Measurements from ENCODE around the gene BBIP1. TPM values are rescaled to one million over a fixed set of nuclear protein-coding genes. Genes with fewer than 3 reads are reported as not detected.

BBIP1 gene
- total and polyA plus RNA-seq, 3 donors from 2014 or later: 41.8 to 202 (median 57.7) TPM

DNA sequence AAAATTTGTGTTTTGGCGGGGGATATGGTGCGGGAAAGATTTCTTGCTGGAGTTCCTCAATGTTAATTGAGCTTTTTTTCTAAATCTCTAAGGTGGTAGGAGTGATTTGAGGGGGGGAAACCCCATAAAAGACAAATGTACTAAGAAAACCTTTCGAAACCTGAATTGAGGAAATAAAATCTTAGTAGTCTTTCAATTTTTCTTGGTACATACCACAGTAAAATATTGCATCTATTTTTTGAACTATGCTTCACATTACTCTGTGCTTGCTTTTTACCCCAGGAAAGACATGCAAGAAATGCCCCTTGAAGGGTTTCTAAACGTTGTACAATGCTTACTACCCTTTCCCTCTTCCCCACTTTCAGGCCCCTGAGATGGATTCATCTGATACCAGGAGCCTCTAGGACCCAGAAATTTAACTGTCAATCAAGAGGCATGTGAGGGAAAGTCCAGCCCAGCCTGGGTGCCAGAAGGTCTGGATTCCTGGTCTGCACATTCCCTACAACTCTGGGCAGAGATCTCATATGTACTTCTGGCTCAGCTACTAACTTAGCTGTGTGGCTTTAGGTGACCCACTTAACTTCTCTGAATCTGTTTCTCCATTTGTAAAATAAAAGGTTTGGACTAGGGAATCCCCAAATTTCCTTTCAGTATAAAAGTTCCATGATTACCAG is 53.0 kb downstream of the BBIP1 start:
- 63 to 68% methylated on average over 4 of the region's 4 CpGs for WGBS, 2 donors
- intact Hi-C loops (cut with DNase I; ENCODE audit: low total_unique reads): no loop called here
- Histone ChIP-seq H3K4me1 (peaks cover 56% of the 10 kb centered on the region), H3K27me3 (no peaks in the 10 kb centered on the region), H3K36me3 (ENCODE audit: low read depth, missing control alignments) (no peaks in the 10 kb centered on the region), H3K27ac (peak overlapping the region; percentile 53 to 82), H3K9me3 (no peaks in the 10 kb centered on the region), H3K4me3 (no peak overlapping the region)
- TF ChIP-seq POLR2A (IDR thresholded peaks at IDR 0.05): no peak
- TF ChIP-seq, protein P1, sequence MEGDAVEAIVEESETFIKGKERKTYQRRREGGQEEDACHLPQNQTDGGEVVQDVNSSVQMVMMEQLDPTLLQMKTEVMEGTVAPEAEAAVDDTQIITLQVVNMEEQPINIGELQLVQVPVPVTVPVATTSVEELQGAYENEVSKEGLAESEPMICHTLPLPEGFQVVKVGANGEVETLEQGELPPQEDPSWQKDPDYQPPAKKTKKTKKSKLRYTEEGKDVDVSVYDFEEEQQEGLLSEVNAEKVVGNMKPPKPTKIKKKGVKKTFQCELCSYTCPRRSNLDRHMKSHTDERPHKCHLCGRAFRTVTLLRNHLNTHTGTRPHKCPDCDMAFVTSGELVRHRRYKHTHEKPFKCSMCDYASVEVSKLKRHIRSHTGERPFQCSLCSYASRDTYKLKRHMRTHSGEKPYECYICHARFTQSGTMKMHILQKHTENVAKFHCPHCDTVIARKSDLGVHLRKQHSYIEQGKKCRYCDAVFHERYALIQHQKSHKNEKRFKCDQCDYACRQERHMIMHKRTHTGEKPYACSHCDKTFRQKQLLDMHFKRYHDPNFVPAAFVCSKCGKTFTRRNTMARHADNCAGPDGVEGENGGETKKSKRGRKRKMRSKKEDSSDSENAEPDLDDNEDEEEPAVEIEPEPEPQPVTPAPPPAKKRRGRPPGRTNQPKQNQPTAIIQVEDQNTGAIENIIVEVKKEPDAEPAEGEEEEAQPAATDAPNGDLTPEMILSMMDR (IDR thresholded peaks at IDR 0.05): no peak
- DNase-seq: no peak

DNA sequence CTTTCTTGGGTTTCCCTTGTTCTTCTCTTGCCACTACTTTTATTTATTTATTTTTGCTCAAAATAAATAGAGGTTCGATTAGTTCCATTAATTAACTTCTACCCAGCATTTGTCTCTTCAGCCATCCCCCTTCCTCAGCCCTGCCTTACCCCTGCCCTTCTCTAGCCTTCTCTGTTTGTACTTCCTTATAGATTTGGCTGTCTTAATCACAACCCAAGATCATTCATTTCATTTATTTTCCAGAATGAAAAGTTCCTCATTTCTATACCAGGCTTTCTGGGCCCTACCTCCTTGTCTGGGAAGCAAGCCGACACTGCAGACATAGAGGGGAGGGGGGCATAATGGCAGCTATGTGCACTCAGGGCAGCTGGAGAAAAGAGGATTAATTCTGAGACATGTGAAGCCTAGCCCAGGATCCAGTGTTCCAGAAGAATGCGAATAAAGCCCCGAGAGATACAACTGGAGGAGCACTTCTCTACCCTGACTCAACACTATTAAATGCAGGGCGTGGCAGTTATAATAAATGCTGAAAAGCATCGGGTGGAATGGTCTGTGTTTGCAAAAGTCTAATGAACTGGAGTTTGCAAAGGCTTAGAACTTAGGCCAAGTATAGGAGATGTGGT is 53.7 kb downstream of the BBIP1 start:
- 42 to 62% methylated on average over 6 of the region's 6 CpGs for WGBS, 2 donors
- Histone ChIP-seq H3K4me1 (peaks cover 56% of the 10 kb centered on the region), H3K4me3 (no peak overlapping the region), H3K27me3 (no peaks in the 10 kb centered on the region), H3K9me3 (no peaks in the 10 kb centered on the region), H3K27ac (peak overlapping the region; percentile 53 to 82), H3K36me3 (ENCODE audit: low read depth, missing control alignments) (no peaks in the 10 kb centered on the region)
- TF ChIP-seq, protein P1 (IDR thresholded peaks at IDR 0.05): no peak
- TF ChIP-seq POLR2A (IDR thresholded peaks at IDR 0.05): no peak
- intact Hi-C loops (cut with DNase I; ENCODE audit: low total_unique reads): no loop called here
- DNase-seq: peak; percentile 29

DNA sequence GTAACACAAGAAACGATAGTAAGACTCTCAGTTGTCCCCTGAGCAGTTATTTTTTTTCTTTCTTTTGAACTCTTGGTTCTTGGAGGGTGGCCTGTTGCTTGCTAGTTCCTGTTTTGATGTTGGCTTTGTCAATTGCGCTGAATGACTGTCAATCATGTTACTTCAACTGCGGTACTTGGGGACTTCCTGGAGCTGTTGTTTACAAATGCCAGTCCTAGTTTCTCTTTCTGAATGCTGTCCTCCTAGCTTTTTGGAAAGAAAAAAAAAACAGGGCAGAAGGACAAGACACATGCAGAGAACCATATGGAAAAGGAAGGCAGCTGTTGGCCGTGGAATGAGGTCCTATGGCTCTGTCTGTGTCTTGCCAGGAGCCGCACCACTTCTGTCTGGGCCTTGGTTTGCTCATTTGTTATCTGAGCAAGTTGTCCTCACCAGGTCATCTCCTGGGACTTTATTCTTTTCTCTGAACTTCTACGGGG is 54.3 kb downstream of the BBIP1 start:
- 54 to 60% methylated on average over 6 of the region's 6 CpGs for WGBS, 2 donors
- DNase-seq: no peak
- TF ChIP-seq, protein P1 (IDR thresholded peaks at IDR 0.05): no peak
- Histone ChIP-seq H3K27ac (peak overlapping the region; percentile 53 to 82), H3K27me3 (no peaks in the 10 kb centered on the region), H3K9me3 (no peaks in the 10 kb centered on the region), H3K4me3 (no peak overlapping the region), H3K4me1 (peaks cover 56% of the 10 kb centered on the region), H3K36me3 (ENCODE audit: low read depth, missing control alignments) (no peaks in the 10 kb centered on the region)
- intact Hi-C loops (cut with DNase I; ENCODE audit: low total_unique reads): no loop called here

DNA sequence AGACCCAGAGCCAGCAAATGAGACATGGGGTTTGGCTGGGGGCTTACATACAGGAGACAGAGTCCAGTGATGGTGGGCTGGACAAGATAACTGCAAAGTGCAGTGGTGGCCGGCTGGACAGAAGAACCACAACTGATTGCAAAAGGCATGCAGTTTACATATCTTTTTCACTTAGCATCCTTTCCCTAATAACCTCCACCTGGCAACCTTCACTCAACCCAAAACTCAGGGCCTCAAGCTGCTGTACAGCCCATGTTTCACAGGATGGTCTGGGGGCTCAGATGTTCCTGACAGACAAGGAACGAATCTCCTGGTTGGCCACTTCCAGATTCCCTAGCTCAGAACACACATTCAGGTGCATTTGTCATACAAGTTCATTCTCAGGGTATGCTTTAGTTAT is 55.0 kb downstream of the BBIP1 start:
- 95 to 97% methylated on average over 2 of the region's 2 CpGs for WGBS, 2 donors
- Histone ChIP-seq H3K4me1 (peaks cover 60% of the 10 kb centered on the region), H3K27ac (peak overlapping the region in 1 of 2 donors; percentile 82), H3K4me3 (no peak overlapping the region), H3K36me3 (ENCODE audit: low read depth, missing control alignments) (no peaks in the 10 kb centered on the region), H3K27me3 (no peaks in the 10 kb centered on the region), H3K9me3 (no peaks in the 10 kb centered on the region)
- DNase-seq: no peak
- intact Hi-C loops (cut with DNase I; ENCODE audit: low total_unique reads): no loop called here
- TF ChIP-seq POLR2A (IDR thresholded peaks at IDR 0.05): no peak
- TF ChIP-seq, protein P1 (IDR thresholded peaks at IDR 0.05): no peak
